Gastroesophageal sphincter (tissue), 3 donors: ENCODE measurements around the gene KCNK5.

ENCODE experiments used
- CTCF ChIP-seq, 4 experiments: fragments of 200-600 bp in 2 of 4; fragments of 450-650 bp in 2 of 4; sonication (generic) in 1 of 4; IDR thresholded peaks; one replicate each; pipeline ENCODE4 v1.5.1; 2017 to 2019; ENCODE audit warnings: antibody characterized with exemption in 4 of 4, mild to moderate bottlenecking in 2 of 4, moderate library complexity in 2 of 4
- POLR2AphosphoS5 ChIP-seq: sonication (generic); formaldehyde crosslinking; IDR thresholded peaks from one replicate; pipeline ENCODE4 v1.6.1; 2017; ENCODE audit warnings: antibody characterized with exemption

DNA sequence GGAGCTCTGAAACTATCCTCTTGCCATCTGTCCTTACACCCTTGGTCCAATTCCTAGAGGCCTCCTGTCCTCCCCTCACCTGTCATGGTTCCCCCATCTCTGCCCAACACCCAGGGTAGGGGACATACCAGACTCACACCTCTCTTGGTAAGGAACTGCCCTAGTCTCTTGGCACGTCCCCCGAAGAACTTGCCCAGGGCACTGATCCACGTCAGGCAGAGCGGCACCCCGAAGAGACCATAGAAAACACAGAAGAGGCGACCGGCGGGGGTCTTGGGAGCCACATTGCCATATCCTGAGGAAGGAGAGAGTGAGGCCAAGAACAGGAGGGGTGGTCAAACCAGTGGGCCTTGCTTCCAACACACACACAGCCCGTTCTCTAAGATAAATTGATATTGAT lies 34.8 kb downstream of the KCNK5 start:
- TF ChIP-seq CTCF (IDR thresholded peaks at IDR 0.05) (no peak), POLR2AphosphoS5 (no peak)
